K562 treated with DMSO at 1 percent for 48 hours (cell line): ENCODE results near the gene RDH12. TPM values are rescaled to one million over a fixed set of nuclear protein-coding genes. Genes with fewer than 3 reads are reported as not detected.

Source experiments
- total RNA-seq: library from RNA; unstranded; fragments of 300-600 nt; gene quantifications from 2 replicates; pipeline ENCODE4 v1.2.3, GENCODE V29; 2022; ENCODE audit warnings: low replicate concordance; ENCODE audit errors: extremely low read depth

RDH12 gene
- total RNA-seq = not detected in 2 replicates

DNA sequence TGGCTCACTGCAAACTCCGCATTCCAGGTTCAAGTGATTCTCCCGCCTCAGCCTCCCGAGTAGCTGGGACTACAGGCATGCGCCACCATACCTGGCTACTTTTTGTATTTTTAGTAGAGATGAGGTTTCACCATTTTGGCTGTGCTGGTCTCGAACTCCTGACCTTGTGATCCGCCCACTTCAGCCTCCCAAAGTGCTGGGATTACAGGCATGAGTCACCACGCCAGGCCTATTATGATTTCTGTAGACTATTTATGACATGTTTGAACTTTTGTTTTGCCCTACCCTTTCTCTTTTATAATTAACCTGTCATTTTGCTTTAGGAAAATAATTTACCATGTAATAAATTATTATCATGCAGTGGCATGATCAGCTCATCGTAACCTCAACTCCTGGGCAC lies at the start of gene RDH12:
Gene RDH12 (plus strand): TSS at position 395 of the 400 bp plus-strand sequence. CDS start 20,757 bp downstream, outside the sequence.

DNA sequence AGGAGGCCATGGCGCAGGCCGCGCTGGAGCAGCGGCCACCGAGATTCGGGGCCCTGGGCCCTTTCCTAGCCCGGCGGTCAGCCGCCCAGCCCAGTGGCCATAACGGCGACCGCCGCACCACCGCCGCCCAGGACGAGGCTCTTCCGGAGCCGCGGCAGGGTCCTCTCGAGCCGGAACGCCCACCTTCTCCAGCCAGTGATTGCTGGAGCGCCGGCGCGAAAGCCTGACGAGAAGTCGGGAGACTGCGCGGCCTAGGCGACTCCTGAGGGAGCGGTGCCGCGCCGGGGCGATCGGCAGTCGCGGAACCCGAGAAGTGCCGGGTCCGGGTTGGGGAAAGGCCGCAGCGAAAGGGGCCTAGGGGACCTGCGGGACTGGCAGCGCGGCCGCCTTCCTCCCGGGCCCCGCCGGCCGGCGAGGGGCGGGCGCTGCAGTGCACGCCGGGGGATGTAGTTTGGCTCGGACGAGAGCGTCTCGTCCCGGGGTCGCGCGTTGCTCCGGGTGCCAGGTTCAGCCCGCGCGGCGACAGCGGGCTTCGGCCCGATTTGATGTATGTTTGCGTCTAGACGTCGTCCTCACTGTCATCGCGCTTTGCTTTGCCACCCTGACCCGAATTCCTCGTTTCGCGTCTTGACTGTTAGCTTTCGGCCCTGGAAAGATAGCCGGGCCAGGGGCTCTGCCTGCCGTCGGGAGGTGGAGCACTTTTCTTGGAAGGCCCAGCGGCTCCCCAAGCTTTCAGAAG lies 27.0 kb upstream of the RDH12 start, which contains the start of gene VTI1B:
Gene VTI1B (minus strand): TSS at position 153 of the 739 bp plus-strand sequence. CDS start 143 bp downstream, at position 10.

DNA sequence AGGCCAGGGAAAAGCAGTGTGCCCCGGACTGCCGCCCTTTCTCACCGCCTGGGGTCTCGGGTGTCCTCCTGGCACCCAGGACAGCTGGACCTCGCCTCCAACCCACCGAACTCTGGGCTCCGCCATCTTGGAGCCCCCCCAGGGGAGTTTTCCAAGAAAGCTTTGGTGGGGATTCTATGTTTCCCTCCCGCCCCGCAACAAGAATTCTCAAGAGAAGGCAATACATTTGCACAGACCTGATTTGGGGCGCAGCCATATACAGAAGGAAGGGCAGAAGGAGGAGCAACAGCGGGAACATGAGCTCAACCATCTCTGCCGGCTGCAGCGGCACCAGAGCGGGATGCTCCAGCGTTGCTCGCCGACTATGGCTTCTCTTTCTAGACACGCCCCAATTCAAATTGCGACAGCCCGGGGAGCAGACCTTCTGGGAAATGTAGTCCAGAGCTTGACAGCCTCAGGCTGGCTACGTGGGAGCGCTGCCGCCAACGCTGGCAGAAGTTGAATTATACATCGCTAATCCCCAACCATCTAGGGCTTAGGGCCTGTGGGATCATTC lies 6.2 kb upstream of the RDH12 start, which contains the start of gene RDH11:
Gene RDH11 (minus strand): TSS at position 371 of the 556 bp plus-strand sequence. CDS start 61 bp downstream, at position 310.

Other genes starting within 250 kb of the RDH12 start
- gene TMEM229B, start 213.2 kb upstream of the RDH12 start, total RNA-seq = not detected in 2 replicates
- not detected in 2 replicates for gene PLEKHH1, start 168.6 kb upstream of the RDH12 start, total RNA-seq
- not detected in 2 replicates for gene PIGH, start 101.6 kb upstream of the RDH12 start, total RNA-seq
- gene ARG2, start 82.0 kb upstream of the RDH12 start, total RNA-seq = not detected in 2 replicates
- not detected in 2 replicates for gene VTI1B, start 27.3 kb upstream of the RDH12 start, total RNA-seq
- gene RDH11, start 6.1 kb upstream of the RDH12 start, total RNA-seq = not detected in 2 replicates
- not detected in 2 replicates for gene ZFYVE26, start 114.7 kb downstream of the RDH12 start, total RNA-seq
- gene RAD51B, start 117.9 kb downstream of the RDH12 start, total RNA-seq = not detected in 2 replicates